HG02973 (cell line): ENCODE results near the gene HMGCLL1.

Source experiments
- ATAC-seq: cut with Tn5 transposase; IDR thresholded peaks from one replicate; pipeline ENCODE4 v1.9.1; 2021; ENCODE audit warnings: moderate library complexity; ENCODE audit not compliant: unreplicated experiment

The HMGCLL1 gene

GRCh38 chr6:55447891-55448290 lies 131.1 kb downstream of the HMGCLL1 start:
- no peak for ATAC-seq

GRCh38 chr6:55445648-55446204 lies 133.3 kb downstream of the HMGCLL1 start:
- ATAC-seq, result no peak

- ATAC-seq, result no peak
These were observed 135.5 kb downstream of the HMGCLL1 start for GRCh38 chr6:55443238-55444134.

GRCh38 chr6:55438203-55438602 lies 140.8 kb downstream of the HMGCLL1 start:
- ATAC-seq, result no peak

GRCh38 chr6:55437141-55437540 lies 141.9 kb downstream of the HMGCLL1 start:
- no peak for ATAC-seq

GRCh38 chr6:55433446-55434130 lies 145.4 kb downstream of the HMGCLL1 start:
- ATAC-seq, result no peak

GRCh38 chr6:55423933-55424332 lies 155.1 kb downstream of the HMGCLL1 start:
- ATAC-seq, result no peak

- no peak for ATAC-seq
These were observed 168.3 kb downstream of the HMGCLL1 start for GRCh38 chr6:55410674-55411073.

GRCh38 chr6:55405474-55406235 lies 173.3 kb downstream of the HMGCLL1 start:
- ATAC-seq, result no peak

- no peak for ATAC-seq
These were observed 179.6 kb downstream of the HMGCLL1 start for GRCh38 chr6:55399351-55399750.

- no peak for ATAC-seq
These were observed 181.0 kb downstream of the HMGCLL1 start for GRCh38 chr6:55397986-55398385.

- ATAC-seq, result no peak
These were observed 183.1 kb downstream of the HMGCLL1 start for GRCh38 chr6:55395871-55396270.

GRCh38 chr6:55388211-55388610 lies 190.8 kb downstream of the HMGCLL1 start:
- no peak for ATAC-seq
